B cell (primary cell): Measurements from ENCODE around the gene AKAP6. TPM values are rescaled to one million over a fixed set of nuclear protein-coding genes. Genes with fewer than 3 reads are reported as not detected.

Experiments used
- ATAC-seq: fragments of 200-7000 bp; cut with Tn5 transposase; one replicate; pipeline ENCODE4 v1.10.0; 2021; ENCODE audit warnings: low read depth, mild to moderate bottlenecking, moderate number of reproducible peaks, moderate library complexity
- CTCF ChIA-PET: fragments of 350-600 bp; sonication (Branson Sonifier 250); formaldehyde crosslinking; loops from one replicate; lab custom pipeline; 2021; ENCODE audit warnings: antibody characterized with exemption, inconsistent platforms; lab: Charles Lee
- POLR2A ChIA-PET: fragments of 350-600 bp; sonication (Branson Sonifier 250); formaldehyde crosslinking; loops from one replicate; lab custom pipeline; 2021; ENCODE audit warnings: antibody characterized with exemption; lab: Charles Lee
- DNase-seq: peaks from one replicate; pipeline ENCODE4 v3.0.0; 2013
- H2AFZ ChIP-seq: 2 replicates; pipeline ENCODE4 v1.6.1; 2012; ENCODE audit warnings: mild to moderate bottlenecking, low read depth, low read length; ENCODE audit not compliant: insufficient read depth, poor library complexity, severe bottlenecking
- H3K27ac ChIP-seq, 2 donors: 1 replicate in 1 of 2; 2 replicates in 1 of 2; pipeline ENCODE4 v1.5.1; 2012 to 2013; ENCODE audit warnings: low read length in 2 of 2, mild to moderate bottlenecking in 2 of 2, moderate library complexity in 1 of 2
- H3K27me3 ChIP-seq, 4 experiments: fragments of 200-600 bp in 1 of 4; sonication (generic) in 1 of 4; replicated peaks in 1 of 4; 1 replicate in 2 of 4; 2 replicates in 2 of 4; pipeline versions ENCODE4 v1.6.1 to v1.7.0; 2013 to 2016; ENCODE audit warnings: low read length in 3 of 4, mild to moderate bottlenecking in 2 of 4, mixed read lengths in 1 of 4, moderate library complexity in 1 of 4; ENCODE audit not compliant: insufficient read depth in 4 of 4, control insufficient read depth in 3 of 4; ENCODE audit errors: control extremely low read depth in 1 of 4
- H3K36me3 ChIP-seq, 2 experiments: replicated peaks in 1 of 2; 1 replicate in 1 of 2; 2 replicates in 1 of 2; pipeline versions ENCODE4 v1.6.1 to v1.7.1; 2013; ENCODE audit warnings: low read length in 1 of 2; ENCODE audit not compliant: insufficient read depth in 2 of 2, control insufficient read depth in 1 of 2; ENCODE audit errors: control extremely low read depth in 1 of 2, extremely low read depth in 1 of 2
- H3K4me1 ChIP-seq, 2 donors: fragments of 200-600 bp in 1 of 2; sonication (generic) in 1 of 2; 1 replicate in 1 of 2; 2 replicates in 1 of 2; pipeline versions ENCODE4 v1.5.1 to v1.6.1; 2013 to 2017; ENCODE audit warnings: low read length in 2 of 2; ENCODE audit not compliant: control insufficient read depth in 2 of 2, insufficient read depth in 2 of 2
- H3K4me2 ChIP-seq: replicated peaks from 2 replicates; pipeline ENCODE3; 2012; ENCODE audit warnings: mild to moderate bottlenecking, low read depth, low read length; ENCODE audit not compliant: poor library complexity, severe bottlenecking
- H3K4me3 ChIP-seq, 5 experiments: fragments of 200-600 bp in 1 of 5; sonication (generic) in 1 of 5; 1 replicate in 3 of 5; 2 replicates in 2 of 5; pipeline versions ENCODE4 v1.5.1 to v1.7.0; 2011 to 2016; ENCODE audit warnings: low read length in 4 of 5, mild to moderate bottlenecking in 4 of 5, low read depth in 2 of 5, control low read depth in 1 of 5, moderate library complexity in 1 of 5; ENCODE audit not compliant: insufficient read depth in 1 of 5; ENCODE audit errors: control extremely low read depth in 1 of 5, extremely low read depth in 1 of 5
- H3K79me2 ChIP-seq: fragments of 200-600 bp; sonication (generic); one replicate; pipeline ENCODE4 v1.6.0; 2016; ENCODE audit warnings: low read length; ENCODE audit not compliant: control insufficient read depth, insufficient read depth
- H3K9ac ChIP-seq: fragments of 200-600 bp; sonication (generic); 2 replicates; pipeline ENCODE4 v1.6.1; 2017; ENCODE audit warnings: mild to moderate bottlenecking, low read length, moderate library complexity
- H3K9me3 ChIP-seq, 3 donors: one replicate each; pipeline versions ENCODE4 v1.6.1 to v1.7.1; 2013; ENCODE audit warnings: low read length in 2 of 3; ENCODE audit not compliant: control insufficient read depth in 2 of 3, insufficient read depth in 1 of 3; ENCODE audit errors: control extremely low read depth in 1 of 3
- H4K20me1 ChIP-seq: 2 replicates; pipeline ENCODE4 v1.6.0; 2012; ENCODE audit warnings: mild to moderate bottlenecking, low read length; ENCODE audit not compliant: insufficient read depth, control insufficient read depth, poor library complexity, severe bottlenecking
- H3K27ac Mint-ChIP-seq: one replicate; pipeline ENCODE4 v1.8.0; 2021; ENCODE audit warnings: mixed read lengths
- H3K27me3 Mint-ChIP-seq: one replicate; pipeline ENCODE4 v1.8.0; 2021; ENCODE audit warnings: mixed read lengths
- H3K4me1 Mint-ChIP-seq: one replicate; pipeline ENCODE4 v1.8.0; 2021; ENCODE audit warnings: mixed read lengths
- H3K4me3 Mint-ChIP-seq: one replicate; pipeline ENCODE4 v1.8.0; 2021; ENCODE audit warnings: mixed read lengths
- H3K9me3 Mint-ChIP-seq: one replicate; pipeline ENCODE4 v1.8.0; 2022; ENCODE audit warnings: mixed read lengths; ENCODE audit not compliant: insufficient read depth
- EZH2 ChIP-seq: IDR thresholded peaks from 2 replicates; pipeline ENCODE4 v1.6.1; 2012; ENCODE audit warnings: borderline replicate concordance, low read depth, mild to moderate bottlenecking, moderate library complexity, low read length; ENCODE audit not compliant: insufficient read depth, poor library complexity, severe bottlenecking
- WGBS: methylation state at CpG from one replicate; pipeline ENCODE4 v1.1.5; 2013; ENCODE audit warnings: missing lambda C conversion rate; ENCODE audit not compliant: insufficient coverage; 5-methylcytosine and 5-hydroxymethylcytosine counted together
- intact Hi-C: fragments of 100-400 bp; cut with micrococcal nuclease; formaldehyde crosslinking; loops from one replicate; pipeline ENCODE4 v1.10.0; 2022
- polyA plus RNA-seq: library from polyadenylated mRNA; depleted of rRNA; stranded (reverse); fragments of >200 nt; gene quantifications from 2 replicates; pipeline ENCODE4 v1.2.3, GENCODE V29; 2012
- total RNA-seq, 2 donors: library from RNA; stranded (reverse); fragments of 120-200 nt in 1 of 2; gene quantifications; 1 replicate in 1 of 2; 2 replicates in 1 of 2; pipeline versions ENCODE4 v1.2.3 to v1.2.4, GENCODE V29; 2013 to 2022
- TF ChIP-seq, protein P1 (sequence below): fragments of 200-600 bp; IDR thresholded peaks from one replicate; pipeline ENCODE4 v1.8.0; 2022; ENCODE audit warnings: antibody characterized with exemption, mild to moderate bottlenecking

Gene AKAP6
- total and polyA plus RNA-seq, 2 donors (not counting 1 experiment from before 2014, with no cell fraction given) = 1.4 to 2.8 TPM

DNA sequence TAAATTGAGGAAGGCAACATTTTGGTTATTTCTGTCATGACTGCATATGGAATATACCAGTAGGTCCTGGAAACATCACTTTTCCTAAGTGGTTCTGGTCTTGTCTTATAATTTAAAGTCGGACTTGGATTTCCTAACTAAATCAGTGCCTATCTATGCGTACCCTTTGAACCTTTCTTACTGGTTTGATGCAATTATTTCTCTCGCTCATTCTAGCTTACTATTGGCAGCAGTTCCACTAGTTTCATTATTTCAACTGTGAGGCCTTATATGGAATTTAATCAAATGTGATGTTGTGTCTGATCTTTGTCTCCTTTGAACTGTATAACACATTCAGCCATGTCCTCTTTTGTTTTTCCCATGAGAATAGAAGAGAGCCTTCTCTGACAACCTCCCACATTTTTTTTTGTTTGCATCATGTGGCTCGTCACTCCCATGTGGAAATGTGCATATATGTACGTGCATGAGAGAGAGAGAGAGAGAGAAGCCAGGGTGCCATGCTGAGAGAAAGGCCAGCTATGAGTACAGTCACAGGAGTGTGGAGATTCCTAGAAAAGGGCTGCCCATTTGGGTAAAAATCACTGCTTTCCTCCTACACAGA is 48.0 kb downstream of the AKAP6 start:
- intact Hi-C loops = no loop called here
- no CpG with 5 or more reads among the region's 5 CpGs for WGBS
- POLR2A ChIA-PET = no interaction called here

DNA sequence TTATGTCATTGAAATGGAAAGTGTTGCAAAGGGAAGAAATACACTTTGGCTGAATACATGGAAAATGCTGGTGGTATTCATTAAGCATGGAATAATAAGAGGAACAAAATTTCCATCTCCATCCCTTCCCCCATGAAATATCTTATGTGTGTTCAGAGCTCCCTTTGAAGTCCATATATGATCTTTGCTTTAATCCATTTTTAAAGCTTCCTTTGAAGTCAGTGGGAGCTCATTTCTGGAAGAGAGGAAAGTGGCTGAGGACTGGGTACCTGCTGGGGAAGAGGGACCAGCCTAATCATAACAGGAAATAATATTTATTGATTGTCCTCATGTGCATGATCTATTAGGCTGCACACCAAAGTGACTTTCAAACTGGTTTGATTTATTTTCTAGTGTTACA is 49.2 kb downstream of the AKAP6 start:
- Histone ChIP-seq H2AFZ (no peak overlapping the region), H3K4me1 (no peaks in the 10 kb centered on the region), H4K20me1 (no peaks in the 10 kb centered on the region), H3K4me2 (no peak overlapping the region), H3K27me3 (no peaks in the 10 kb centered on the region), H3K27ac (no peak overlapping the region), H3K79me2 (no peaks in the 10 kb centered on the region), H3K36me3 (no peaks in the 10 kb centered on the region), H3K4me3 (no peak overlapping the region), H3K9me3 (no peaks in the 10 kb centered on the region), H3K9ac (no peak overlapping the region)
- DNase-seq = no peak
- ChIA-PET POLR2A (no interaction called here), CTCF (no interaction called here)
- Mint-ChIP-seq H3K27ac (no peak overlapping the region), H3K4me3 (no peak overlapping the region), H3K27me3 (peaks cover under 1% of the 10 kb centered on the region), H3K4me1 (no peaks in the 10 kb centered on the region), H3K9me3 (no peaks in the 10 kb centered on the region)
- no peak for ATAC-seq
- no peak for TF ChIP-seq EZH2
- TF ChIP-seq, protein P1, sequence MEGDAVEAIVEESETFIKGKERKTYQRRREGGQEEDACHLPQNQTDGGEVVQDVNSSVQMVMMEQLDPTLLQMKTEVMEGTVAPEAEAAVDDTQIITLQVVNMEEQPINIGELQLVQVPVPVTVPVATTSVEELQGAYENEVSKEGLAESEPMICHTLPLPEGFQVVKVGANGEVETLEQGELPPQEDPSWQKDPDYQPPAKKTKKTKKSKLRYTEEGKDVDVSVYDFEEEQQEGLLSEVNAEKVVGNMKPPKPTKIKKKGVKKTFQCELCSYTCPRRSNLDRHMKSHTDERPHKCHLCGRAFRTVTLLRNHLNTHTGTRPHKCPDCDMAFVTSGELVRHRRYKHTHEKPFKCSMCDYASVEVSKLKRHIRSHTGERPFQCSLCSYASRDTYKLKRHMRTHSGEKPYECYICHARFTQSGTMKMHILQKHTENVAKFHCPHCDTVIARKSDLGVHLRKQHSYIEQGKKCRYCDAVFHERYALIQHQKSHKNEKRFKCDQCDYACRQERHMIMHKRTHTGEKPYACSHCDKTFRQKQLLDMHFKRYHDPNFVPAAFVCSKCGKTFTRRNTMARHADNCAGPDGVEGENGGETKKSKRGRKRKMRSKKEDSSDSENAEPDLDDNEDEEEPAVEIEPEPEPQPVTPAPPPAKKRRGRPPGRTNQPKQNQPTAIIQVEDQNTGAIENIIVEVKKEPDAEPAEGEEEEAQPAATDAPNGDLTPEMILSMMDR = no peak
- intact Hi-C loops = no loop called here

More for the DNA sequence above, 48.0 kb downstream of the AKAP6 start:
- Histone ChIP-seq H3K36me3 (no peaks in the 10 kb centered on the region), H3K9me3 (no peaks in the 10 kb centered on the region), H3K27ac (no peak overlapping the region), H3K9ac (no peak overlapping the region), H3K4me2 (no peak overlapping the region), H4K20me1 (no peaks in the 10 kb centered on the region), H3K4me1 (no peaks in the 10 kb centered on the region), H3K79me2 (no peaks in the 10 kb centered on the region), H3K27me3 (no peaks in the 10 kb centered on the region), H3K4me3 (no peak overlapping the region), H2AFZ (no peak overlapping the region)
- ATAC-seq = no peak
- CTCF ChIA-PET = no interaction called here
- no peaks in the 10 kb centered on the region for H3K9me3 Mint-ChIP-seq
- H3K27me3 Mint-ChIP-seq = peaks cover 4% of the 10 kb centered on the region
- no peak overlapping the region for H3K27ac Mint-ChIP-seq
- TF ChIP-seq, protein P1 = no peak
- TF ChIP-seq EZH2 = no peak
- no peak overlapping the region for H3K4me3 Mint-ChIP-seq
- DNase-seq = no peak
- no peaks in the 10 kb centered on the region for H3K4me1 Mint-ChIP-seq
